Adipocyte (in vitro differentiated cells): ENCODE measurements around the gene ZNF148.

Experiments
- DNase-seq: peaks from one replicate; pipeline ENCODE4 v3.0.0-alpha.2; 2015; ENCODE audit warnings: low read depth
- H3K27me3 ChIP-seq: replicated peaks from 2 replicates; pipeline ENCODE4 v1.7.0; 2013; ENCODE audit warnings: mild to moderate bottlenecking, low read length, moderate library complexity; ENCODE audit not compliant: control insufficient read depth, insufficient read depth
- H3K36me3 ChIP-seq: 2 replicates; pipeline ENCODE4 v1.7.0; 2013; ENCODE audit warnings: low read length, mild to moderate bottlenecking, moderate library complexity; ENCODE audit not compliant: control insufficient read depth, insufficient read depth, severe bottlenecking
- H3K4me1 ChIP-seq: 2 replicates; pipeline ENCODE4 v1.7.0; 2013; ENCODE audit warnings: mild to moderate bottlenecking, low read length, moderate library complexity; ENCODE audit not compliant: control insufficient read depth, insufficient read depth
- H3K4me3 ChIP-seq: 2 replicates; pipeline ENCODE4 v1.7.0; 2013; ENCODE audit warnings: mild to moderate bottlenecking, low read length, moderate library complexity
- H3K9ac ChIP-seq: 2 replicates; pipeline ENCODE4 v1.7.0; 2013; ENCODE audit warnings: mild to moderate bottlenecking, low read length, moderate library complexity
- H3K9me3 ChIP-seq: 2 replicates; pipeline ENCODE4 v1.7.0; 2013; ENCODE audit warnings: mild to moderate bottlenecking, low read length, moderate library complexity; ENCODE audit not compliant: control insufficient read depth

ZNF148 gene

GRCh38 chr3:125326957-125327356 is 48.2 kb downstream of the ZNF148 start:
- Histone ChIP-seq H3K4me3 (no peak overlapping the region), H3K9me3 (no peaks in the 10 kb centered on the region), H3K36me3 (peaks cover 29% of the 10 kb centered on the region), H3K27me3 (no peaks in the 10 kb centered on the region), H3K4me1 (peaks cover 6% of the 10 kb centered on the region), H3K9ac (no peak overlapping the region)
- no peak for DNase-seq

GRCh38 chr3:125325746-125326145 is 49.4 kb downstream of the ZNF148 start:
- H3K27me3 ChIP-seq: no peaks in the 10 kb centered on the region
- peaks cover 6% of the 10 kb centered on the region for H3K4me1 ChIP-seq
- no peak overlapping the region for H3K4me3 ChIP-seq
- no peak for DNase-seq
- no peaks in the 10 kb centered on the region for H3K9me3 ChIP-seq
- H3K9ac ChIP-seq: no peak overlapping the region
- H3K36me3 ChIP-seq: peaks cover 31% of the 10 kb centered on the region

GRCh38 chr3:125324341-125324740 is 50.8 kb downstream of the ZNF148 start:
- H3K4me3 ChIP-seq: no peak overlapping the region
- DNase-seq: no peak
- peaks cover 6% of the 10 kb centered on the region for H3K4me1 ChIP-seq
- H3K9ac ChIP-seq: no peak overlapping the region
- peaks cover 36% of the 10 kb centered on the region for H3K36me3 ChIP-seq
- H3K27me3 ChIP-seq: no peaks in the 10 kb centered on the region
- no peaks in the 10 kb centered on the region for H3K9me3 ChIP-seq

GRCh38 chr3:125322917-125323316 is 52.2 kb downstream of the ZNF148 start:
- DNase-seq: no peak
- peaks cover 42% of the 10 kb centered on the region for H3K36me3 ChIP-seq
- no peaks in the 10 kb centered on the region for H3K27me3 ChIP-seq
- no peak overlapping the region for H3K4me3 ChIP-seq
- no peak overlapping the region for H3K9ac ChIP-seq
- peaks cover 6% of the 10 kb centered on the region for H3K4me1 ChIP-seq
- H3K9me3 ChIP-seq: no peaks in the 10 kb centered on the region

GRCh38 chr3:125322166-125322565 is 53.0 kb downstream of the ZNF148 start:
- no peak overlapping the region for H3K9ac ChIP-seq

GRCh38 chr3:125319765-125320164 is 55.4 kb downstream of the ZNF148 start:
- DNase-seq: no peak
- no peaks in the 10 kb centered on the region for H3K9me3 ChIP-seq
- H3K27me3 ChIP-seq: no peaks in the 10 kb centered on the region
- H3K4me3 ChIP-seq: no peak overlapping the region
- peaks cover 6% of the 10 kb centered on the region for H3K4me1 ChIP-seq
- no peak overlapping the region for H3K9ac ChIP-seq
- H3K36me3 ChIP-seq: peaks cover 35% of the 10 kb centered on the region

More at GRCh38 chr3:125322166-125322565, 53.0 kb downstream of the ZNF148 start:
- Histone ChIP-seq H3K4me1 (peaks cover 6% of the 10 kb centered on the region), H3K27me3 (no peaks in the 10 kb centered on the region), H3K9me3 (no peaks in the 10 kb centered on the region), H3K4me3 (no peak overlapping the region), H3K36me3 (peaks cover 38% of the 10 kb centered on the region)
- DNase-seq: no peak

- no peak for DNase-seq
- Histone ChIP-seq H3K27me3 (no peaks in the 10 kb centered on the region), H3K9ac (no peak overlapping the region), H3K4me3 (no peak overlapping the region), H3K4me1 (peaks cover 6% of the 10 kb centered on the region), H3K9me3 (no peaks in the 10 kb centered on the region), H3K36me3 (peaks cover 41% of the 10 kb centered on the region)
These were observed 56.3 kb downstream of the ZNF148 start for GRCh38 chr3:125318871-125319270.

- Histone ChIP-seq H3K4me3 (no peak overlapping the region), H3K9me3 (no peaks in the 10 kb centered on the region), H3K4me1 (peaks cover 6% of the 10 kb centered on the region), H3K9ac (no peak overlapping the region), H3K36me3 (peaks cover 44% of the 10 kb centered on the region), H3K27me3 (no peaks in the 10 kb centered on the region)
- DNase-seq: no peak
These were observed 56.8 kb downstream of the ZNF148 start for GRCh38 chr3:125318167-125318865.

- Histone ChIP-seq H3K4me3 (no peak overlapping the region), H3K9me3 (no peaks in the 10 kb centered on the region), H3K36me3 (peaks cover 44% of the 10 kb centered on the region), H3K9ac (no peak overlapping the region), H3K4me1 (peaks cover 6% of the 10 kb centered on the region), H3K27me3 (no peaks in the 10 kb centered on the region)
- DNase-seq: no peak
These were observed 57.4 kb downstream of the ZNF148 start for GRCh38 chr3:125317761-125318160.

GRCh38 chr3:125316949-125317348 is 58.2 kb downstream of the ZNF148 start:
- Histone ChIP-seq H3K27me3 (no peaks in the 10 kb centered on the region), H3K4me1 (no peaks in the 10 kb centered on the region), H3K9ac (no peak overlapping the region), H3K9me3 (no peaks in the 10 kb centered on the region), H3K4me3 (no peak overlapping the region), H3K36me3 (peaks cover 46% of the 10 kb centered on the region)
- no peak for DNase-seq

GRCh38 chr3:125316246-125316645 is 58.9 kb downstream of the ZNF148 start:
- no peaks in the 10 kb centered on the region for H3K4me1 ChIP-seq
- peaks cover under 1% of the 10 kb centered on the region for H3K9me3 ChIP-seq
- peaks cover 50% of the 10 kb centered on the region for H3K36me3 ChIP-seq
- H3K4me3 ChIP-seq: no peak overlapping the region
- H3K27me3 ChIP-seq: no peaks in the 10 kb centered on the region
- H3K9ac ChIP-seq: no peak overlapping the region
- no peak for DNase-seq
